H9 (cell line): ENCODE data around the gene DUSP1. TPM values are rescaled to one million over a fixed set of nuclear protein-coding genes. Genes with fewer than 3 reads are reported as not detected.

Source experiments
- DNase-seq: peaks from one replicate; pipeline ENCODE4 v3.0.0-alpha.2; 2017
- H2AFZ ChIP-seq: one replicate; pipeline ENCODE4 v1.6.1; 2013; ENCODE audit warnings: mild to moderate bottlenecking, low read length, control low read depth, moderate library complexity
- H2AK5ac ChIP-seq: 2 replicates; pipeline ENCODE4 v1.6.1; 2013; ENCODE audit warnings: low read length, control low read depth, mixed read lengths; ENCODE audit not compliant: insufficient read length
- H2BK120ac ChIP-seq: one replicate; pipeline ENCODE4 v1.6.1; 2013; ENCODE audit warnings: low read depth, mild to moderate bottlenecking, low read length, control low read depth, inconsistent platforms; ENCODE audit not compliant: poor library complexity, severe bottlenecking
- H2BK12ac ChIP-seq: 2 replicates; pipeline ENCODE4 v1.6.1; 2013; ENCODE audit warnings: low read length, control low read depth, mixed read lengths, low read depth; ENCODE audit not compliant: insufficient read length
- H2BK15ac ChIP-seq: 2 replicates; pipeline ENCODE4 v1.6.1; 2013; ENCODE audit warnings: low read depth, low read length, control low read depth
- H2BK20ac ChIP-seq: one replicate; pipeline ENCODE4 v1.6.1; 2013; ENCODE audit warnings: low read depth, mild to moderate bottlenecking, low read length, control low read depth, inconsistent platforms; ENCODE audit not compliant: poor library complexity, severe bottlenecking
- H2BK5ac ChIP-seq: 2 replicates; pipeline ENCODE4 v1.6.1; 2013; ENCODE audit warnings: low read length, control low read depth, mixed read lengths; ENCODE audit not compliant: insufficient read length
- H3K14ac ChIP-seq: 2 replicates; pipeline ENCODE4 v1.6.1; 2013; ENCODE audit warnings: low read length, control low read depth; ENCODE audit not compliant: insufficient read depth
- H3K18ac ChIP-seq: 2 replicates; pipeline ENCODE4 v1.6.1; 2013; ENCODE audit warnings: low read depth, mild to moderate bottlenecking, mixed read lengths, low read length, control low read depth; ENCODE audit not compliant: insufficient read length
- H3K23ac ChIP-seq: 2 replicates; pipeline ENCODE4 v1.6.1; 2013; ENCODE audit warnings: low read length, control low read depth, mixed read lengths, low read depth; ENCODE audit not compliant: insufficient read length
- H3K23me2 ChIP-seq: 2 replicates; pipeline ENCODE4 v1.6.1; 2013; ENCODE audit warnings: low read depth, mild to moderate bottlenecking, mixed read lengths, low read length, control low read depth; ENCODE audit not compliant: insufficient read length, poor library complexity, severe bottlenecking
- H3K27ac ChIP-seq: 2 replicates; pipeline ENCODE4 v1.5.1; 2013; ENCODE audit warnings: low read length, control low read depth, mixed read lengths, low read depth; ENCODE audit not compliant: insufficient read length
- H3K27me3 ChIP-seq: 2 replicates; pipeline ENCODE4 v1.6.1; 2013; ENCODE audit warnings: low read length, control low read depth, inconsistent platforms; ENCODE audit not compliant: insufficient read depth
- H3K4ac ChIP-seq: 2 replicates; pipeline ENCODE4 v1.6.1; 2013; ENCODE audit warnings: low read depth, mild to moderate bottlenecking, control low read depth, inconsistent platforms, low read length, moderate library complexity
- H3K4me1 ChIP-seq: 2 replicates; pipeline ENCODE4 v1.6.1; 2013; ENCODE audit warnings: low read length, control low read depth, inconsistent platforms; ENCODE audit not compliant: insufficient read depth
- H3K4me2 ChIP-seq: 2 replicates; pipeline ENCODE4 v1.6.1; 2013; ENCODE audit warnings: low read length, control low read depth, mixed read lengths; ENCODE audit not compliant: insufficient read length, insufficient read depth
- H3K56ac ChIP-seq: 2 replicates; pipeline ENCODE4 v1.6.1; 2013; ENCODE audit warnings: low read depth, mild to moderate bottlenecking, mixed read lengths, low read length, control low read depth; ENCODE audit not compliant: insufficient read length
- H3K79me1 ChIP-seq: 2 replicates; pipeline ENCODE4 v1.6.1; 2013; ENCODE audit warnings: low read depth, mild to moderate bottlenecking, moderate library complexity, low read length, control low read depth, inconsistent platforms; ENCODE audit not compliant: insufficient read depth, poor library complexity, severe bottlenecking
- H3K79me2 ChIP-seq: 2 replicates; pipeline ENCODE4 v1.6.1; 2013; ENCODE audit warnings: low read length, control low read depth, inconsistent platforms; ENCODE audit not compliant: insufficient read depth
- H3K9ac ChIP-seq: 2 replicates; pipeline ENCODE4 v1.6.1; 2013; ENCODE audit warnings: low read length, control low read depth, mixed read lengths; ENCODE audit not compliant: insufficient read length; ENCODE audit errors: extremely low read depth
- H3K9me3 ChIP-seq: one replicate; pipeline ENCODE4 v1.6.1; 2013; ENCODE audit warnings: low read depth, low read length, inconsistent platforms; ENCODE audit not compliant: control insufficient read depth
- H3T11ph ChIP-seq: one replicate; pipeline ENCODE4 v1.6.1; 2013; ENCODE audit warnings: mild to moderate bottlenecking, low read length, control low read depth, inconsistent platforms
- H4K20me1 ChIP-seq: one replicate; pipeline ENCODE4 v1.6.1; 2013; ENCODE audit not compliant: control insufficient read depth, insufficient read length, insufficient read depth
- H4K5ac ChIP-seq: 2 replicates; pipeline ENCODE4 v1.6.1; 2013; ENCODE audit warnings: low read depth, mild to moderate bottlenecking, mixed read lengths, low read length, control low read depth; ENCODE audit not compliant: insufficient read length
- H4K8ac ChIP-seq: replicated peaks from 2 replicates; pipeline ENCODE4 v1.6.1; 2013; ENCODE audit warnings: low read length, control low read depth, mixed read lengths, low read depth; ENCODE audit not compliant: insufficient read length
- H4K91ac ChIP-seq: 2 replicates; pipeline ENCODE4 v1.6.1; 2013; ENCODE audit warnings: low read depth, mild to moderate bottlenecking, moderate library complexity, mixed read lengths, low read length, control low read depth; ENCODE audit not compliant: insufficient read length
- H3K27ac Mint-ChIP-seq, 3 experiments: 2 replicates in 2 of 3; 3 replicates in 1 of 3; pipeline ENCODE4 v1.8.0; 2020 to 2021; ENCODE audit warnings: mixed read lengths in 3 of 3, mild to moderate bottlenecking in 1 of 3, moderate library complexity in 1 of 3
- H3K27me3 Mint-ChIP-seq: 2 replicates; pipeline ENCODE4 v1.8.0; 2021; ENCODE audit warnings: low read depth, mild to moderate bottlenecking, moderate library complexity, mixed read lengths
- H3K36me3 Mint-ChIP-seq, 3 experiments: 2 replicates in 2 of 3; 3 replicates in 1 of 3; pipeline ENCODE4 v1.8.0; 2020 to 2021; ENCODE audit warnings: low read depth in 3 of 3, mixed read lengths in 3 of 3; ENCODE audit not compliant: insufficient read depth in 1 of 3
- H3K4me1 Mint-ChIP-seq, 2 experiments: 2 replicates each; pipeline ENCODE4 v1.8.0; 2020; ENCODE audit warnings: mixed read lengths in 2 of 2
- H3K4me3 Mint-ChIP-seq, 2 experiments: 2 replicates in 1 of 2; 3 replicates in 1 of 2; pipeline ENCODE4 v1.8.0; 2020 to 2021; ENCODE audit warnings: mild to moderate bottlenecking in 2 of 2, mixed read lengths in 2 of 2, moderate library complexity in 1 of 2
- H3K9me3 Mint-ChIP-seq, 2 experiments: 2 replicates in 1 of 2; 3 replicates in 1 of 2; pipeline ENCODE4 v1.8.0; 2020; ENCODE audit warnings: mild to moderate bottlenecking in 2 of 2, mixed read lengths in 2 of 2, moderate library complexity in 1 of 2
- CTCF ChIP-seq: fragments of 200-600 bp; sonication (generic); conservative IDR thresholded peaks from 3 replicates; pipeline ENCODE4 v1.8.0; 2021; ENCODE audit warnings: antibody characterized with exemption, mild to moderate bottlenecking
- WGBS: extraction: QIAGEN DNeasy Blood & Tissue Kit; methylation state at CpG from one replicate; pipeline ENCODE4 v1.1.7; 2013; ENCODE audit warnings: missing lambda C conversion rate, low lambda C conversion rate, mixed read lengths; ENCODE audit not compliant: insufficient read length; ENCODE audit errors: extremely low coverage; 5-methylcytosine and 5-hydroxymethylcytosine counted together
- total RNA-seq: library from RNA; stranded (reverse); gene quantifications from 2 replicates; pipeline ENCODE4 v1.2.1, GENCODE V29; 2021

The DUSP1 gene
- total RNA-seq, 1 experiment from 2014 or later = 10.9 TPM

GRCh38 chr5:172790496-172790889 lies 19.5 kb upstream of the DUSP1 start:
- Histone ChIP-seq H3K56ac (no peak overlapping the region), H2BK15ac (no peak overlapping the region), H3K14ac (no peak overlapping the region), H4K91ac (no peak overlapping the region), H3K4ac (no peak overlapping the region), H3K23ac (no peak overlapping the region), H2BK12ac (no peak overlapping the region), H2BK120ac (no peak overlapping the region), H4K8ac (no peak overlapping the region), H4K20me1 (no peaks in the 10 kb centered on the region), H3K9ac (no peak overlapping the region), H3K27ac (no peak overlapping the region), H3K9me3 (no peaks in the 10 kb centered on the region), H2BK5ac (no peak overlapping the region), H2AK5ac (no peak overlapping the region), H3K23me2 (no peaks in the 10 kb centered on the region), H3K18ac (no peak overlapping the region), H2BK20ac (no peak overlapping the region), H3K27me3 (no peaks in the 10 kb centered on the region), H3T11ph (no peak overlapping the region), H2AFZ (no peak overlapping the region), H3K4me2 (no peak overlapping the region), H4K5ac (no peak overlapping the region), H3K79me2 (no peaks in the 10 kb centered on the region), H3K4me1 (no peaks in the 10 kb centered on the region), H3K79me1 (no peaks in the 10 kb centered on the region)
- H3K4me1 Mint-ChIP-seq = peaks cover 0 to 11% of the 10 kb centered on the region in 2 experiments; a peak in 3 of 4 replicates
- H3K4me3 Mint-ChIP-seq = no peak overlapping the region
- H3K27me3 Mint-ChIP-seq = peaks cover under 1% of the 10 kb centered on the region; the same call in 1 of the 2 replicates
- TF ChIP-seq CTCF = no peak
- DNase-seq = no peak
- H3K36me3 Mint-ChIP-seq = no peaks in the 10 kb centered on the region
- no CpG with 5 or more reads among the region's 5 CpGs for WGBS
- no peaks in the 10 kb centered on the region; a peak in 1 of 5 replicates for H3K9me3 Mint-ChIP-seq
- H3K27ac Mint-ChIP-seq = no peak overlapping the region
